ENCODE data around the gene PCED1B. TPM values are rescaled to one million over a fixed set of nuclear protein-coding genes. Genes with fewer than 3 reads are reported as not detected.
"Not testable (repeated sequence)": the region's sequence is repeated elsewhere in the genome, so short reads cannot be mapped to it uniquely, and the experiment has no call there.

PCED1B gene
- total RNA-seq, 4 donors from 2014 or later = 1.0 to 1.5 (median 1.2) TPM

- Histone ChIP-seq H3K36me3 (no peaks in the 10 kb centered on the region), H3K27me3 (no peaks in the 10 kb centered on the region), H3K9me3 (no peaks in the 10 kb centered on the region), H3K27ac (no peak overlapping the region), H3K4me1 (peaks cover 7 to 16% of the 10 kb centered on the region in 2 donors), H3K4me3 (replicated peaks in 1 of 3) (no peak overlapping the region)
- 73 to 83% methylated on average over 3 of the region's 3 CpGs for WGBS, 2 donors
- intact Hi-C loops (cut with DNase I) = no loop called here
- no peak for DNase-seq
- no peak for TF ChIP-seq CTCF (IDR thresholded peaks at IDR 0.05)
- TF ChIP-seq POLR2A (IDR thresholded peaks at IDR 0.05) = no peak
These were observed 98.6 kb downstream of the PCED1B start for GRCh38 chr12:47178014-47178413.

- peak; percentile 36 to 60 for DNase-seq
- intact Hi-C loops (cut with DNase I) = not testable (repeated sequence)
These were observed 102.9 kb downstream of the PCED1B start for GRCh38 chr12:47182164-47182938.

GRCh38 chr12:47184229-47184628, 104.8 kb downstream of the PCED1B start:
- peak; percentile 75 to 77 for DNase-seq
- Histone ChIP-seq H3K27ac (peak overlapping the region; percentile 69 to 95 (median 90)), H3K9me3 (no peaks in the 10 kb centered on the region), H3K4me3 (replicated peaks in 1 of 3) (no peak overlapping the region), H3K4me1 (peaks cover 21 to 41% of the 10 kb centered on the region in 2 donors), H3K27me3 (no peaks in the 10 kb centered on the region), H3K36me3 (no peaks in the 10 kb centered on the region)
- TF ChIP-seq CTCF (IDR thresholded peaks at IDR 0.05) (no peak), POLR2A (IDR thresholded peaks at IDR 0.05) (no peak)
- intact Hi-C loops (cut with DNase I) = no loop called here
- 12 to 38% methylated on average over 3 of the region's 3 CpGs for WGBS, 2 donors

More at GRCh38 chr12:47182164-47182938, 102.9 kb downstream of the PCED1B start:
- H3K4me3 ChIP-seq (replicated peaks in 1 of 3); H3K9me3 ChIP-seq; H3K27me3 ChIP-seq; H3K36me3 ChIP-seq: not testable (repeated sequence)
- peak overlapping the region; percentile 66 to 95 (median 90) for H3K27ac ChIP-seq
- H3K4me1 ChIP-seq = peaks cover 19 to 33% of the 10 kb centered on the region in 2 donors
- 78% methylated on average over 11 of the region's 11 CpGs for WGBS, 2 donors

GRCh38 chr12:47184813-47185212, 105.4 kb downstream of the PCED1B start:
- intact Hi-C loops (cut with DNase I) = no loop called here
- Histone ChIP-seq H3K36me3 (no peaks in the 10 kb centered on the region), H3K4me1 (peaks cover 23 to 47% of the 10 kb centered on the region in 2 donors), H3K4me3 (replicated peaks in 1 of 3) (no peak overlapping the region), H3K9me3 (no peaks in the 10 kb centered on the region), H3K27me3 (no peaks in the 10 kb centered on the region), H3K27ac (peak overlapping the region; percentile 90 to 95 (median 95))
- DNase-seq = peak; percentile 91 to 92
- no peak for TF ChIP-seq CTCF (IDR thresholded peaks at IDR 0.05)
- TF ChIP-seq POLR2A (IDR thresholded peaks at IDR 0.05) = peak in 1 of 2 donors; percentile 17

GRCh38 chr12:47186246-47186645, 106.8 kb downstream of the PCED1B start:
- no peaks in the 10 kb centered on the region for H3K36me3 ChIP-seq
- peaks cover 23 to 48% of the 10 kb centered on the region in 2 donors for H3K4me1 ChIP-seq
- H3K9me3 ChIP-seq = no peaks in the 10 kb centered on the region
- DNase-seq = no peak
- H3K27ac ChIP-seq = peak overlapping the region in 1 of 3 donors; percentile 95
- no peaks in the 10 kb centered on the region for H3K27me3 ChIP-seq
- WGBS, 2 donors = 94 to 99% methylated on average over 2 of the region's 2 CpGs
- intact Hi-C loops (cut with DNase I) = no loop called here
- no peak overlapping the region for H3K4me3 ChIP-seq (replicated peaks in 1 of 3)
- TF ChIP-seq POLR2A (IDR thresholded peaks at IDR 0.05) (no peak), CTCF (IDR thresholded peaks at IDR 0.05) (no peak)
